GM18867 (cell line): ENCODE results near the gene TMEM138.

Source experiments
- ATAC-seq: cut with Tn5 transposase; IDR thresholded peaks from one replicate; pipeline ENCODE4 v1.9.1; 2021; ENCODE audit warnings: mild to moderate bottlenecking, moderate library complexity; ENCODE audit not compliant: unreplicated experiment

Gene TMEM138

GRCh38 chr11:61341706-61342105 is 20.5 kb upstream of the TMEM138 start:
- no peak for ATAC-seq

GRCh38 chr11:61342207-61342803 is 19.9 kb upstream of the TMEM138 start:
- ATAC-seq: no peak

- ATAC-seq: no peak
Measured at GRCh38 chr11:61343792-61344745, 18.1 kb upstream of the TMEM138 start.

GRCh38 chr11:61345170-61345610 is 17.0 kb upstream of the TMEM138 start:
- ATAC-seq: no peak

GRCh38 chr11:61345954-61346843 is 16.0 kb upstream of the TMEM138 start:
- ATAC-seq: no peak

GRCh38 chr11:61347916-61348461 is 14.2 kb upstream of the TMEM138 start:
- no peak for ATAC-seq

GRCh38 chr11:61349189-61349751 is 12.9 kb upstream of the TMEM138 start:
- ATAC-seq: no peak

GRCh38 chr11:61349916-61350315 is 12.3 kb upstream of the TMEM138 start:
- no peak for ATAC-seq

- no peak for ATAC-seq
Measured at GRCh38 chr11:61350336-61350735, 11.8 kb upstream of the TMEM138 start.

- ATAC-seq: no peak
Measured at GRCh38 chr11:61350803-61351202, 11.4 kb upstream of the TMEM138 start.

GRCh38 chr11:61352038-61352437 is 10.1 kb upstream of the TMEM138 start:
- ATAC-seq: no peak

GRCh38 chr11:61353131-61354067 is 8.8 kb upstream of the TMEM138 start:
- no peak for ATAC-seq

GRCh38 chr11:61354208-61354607 is 8.0 kb upstream of the TMEM138 start:
- no peak for ATAC-seq

GRCh38 chr11:61356706-61357105 is 5.5 kb upstream of the TMEM138 start:
- ATAC-seq: no peak

GRCh38 chr11:61357233-61357893 is 4.8 kb upstream of the TMEM138 start:
- peak; percentile 46 for ATAC-seq

GRCh38 chr11:61357894-61358239 is 4.3 kb upstream of the TMEM138 start:
- ATAC-seq: no peak

GRCh38 chr11:61358566-61358965 is 3.6 kb upstream of the TMEM138 start:
- ATAC-seq: no peak

- ATAC-seq: no peak
Measured at GRCh38 chr11:61359516-61359915, 2.7 kb upstream of the TMEM138 start.

- ATAC-seq: no peak
Measured at GRCh38 chr11:61361237-61361740, 885 bp upstream of the TMEM138 start.
